GM18867 (cell line): ENCODE measurements around the gene GPBP1.
"Not testable (repeated sequence)": the region's sequence is repeated elsewhere in the genome, so short reads cannot be mapped to it uniquely, and the experiment has no call there.

Experiments
- ATAC-seq: cut with Tn5 transposase; IDR thresholded peaks from one replicate; pipeline ENCODE4 v1.9.1; 2021; ENCODE audit warnings: mild to moderate bottlenecking, moderate library complexity; ENCODE audit not compliant: unreplicated experiment

GPBP1 gene

DNA sequence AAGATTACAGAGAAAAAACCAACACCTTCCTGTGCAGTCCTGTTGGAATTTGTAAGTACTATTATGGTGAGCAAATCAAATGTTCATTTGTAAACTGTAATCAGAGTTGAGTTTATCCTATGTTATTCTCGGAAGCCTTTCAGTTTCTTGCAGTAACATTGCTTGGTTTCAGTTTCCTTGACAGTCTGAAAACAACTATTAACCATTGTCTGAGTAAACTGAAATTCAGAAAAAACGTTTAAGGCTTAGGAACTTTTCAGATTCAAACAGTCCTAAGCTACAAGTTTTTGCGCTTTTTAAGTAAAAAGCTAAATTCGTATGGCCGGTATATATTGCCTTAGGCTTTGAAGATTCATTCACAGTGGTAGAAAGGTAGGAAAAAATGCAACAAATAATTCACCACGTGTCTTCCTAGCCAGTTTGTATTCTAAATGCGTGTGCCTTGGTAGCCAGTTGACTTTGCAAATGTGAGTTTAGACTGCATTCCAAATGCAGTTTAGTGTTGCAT is 2.5 kb downstream of the GPBP1 start:
- ATAC-seq: no peak

DNA sequence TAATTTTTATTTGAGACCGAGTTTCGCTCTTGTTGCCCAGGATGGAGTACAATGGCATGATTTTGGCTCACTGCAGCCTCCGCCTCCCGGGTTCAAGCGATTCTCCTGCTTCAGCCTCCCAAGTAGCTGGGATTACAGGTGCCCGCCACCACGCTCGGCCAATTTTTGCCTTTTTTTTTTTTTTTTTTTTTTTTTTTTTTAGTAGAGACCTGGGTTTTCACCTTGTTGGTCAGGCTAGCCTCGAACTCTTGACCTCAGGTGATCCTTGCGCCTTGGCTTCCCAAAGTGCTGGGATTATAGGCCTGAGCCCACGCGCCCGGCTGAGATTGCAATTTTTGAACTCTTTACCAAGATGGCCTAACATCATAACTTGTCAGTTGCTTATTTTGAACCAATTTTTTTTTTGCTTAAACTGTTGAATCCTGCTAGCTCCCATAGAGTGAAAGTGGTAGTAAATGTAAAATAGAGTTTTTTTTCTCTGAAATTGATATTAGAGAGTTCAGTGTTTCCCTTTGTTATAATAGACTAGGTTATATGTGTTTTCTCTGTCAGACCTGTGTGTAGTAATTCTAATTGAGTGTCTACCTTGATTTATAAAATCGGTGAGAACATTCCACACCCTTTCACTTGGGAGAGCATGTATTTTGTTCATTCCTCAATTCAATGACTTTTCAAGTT is 3.8 kb downstream of the GPBP1 start:
- ATAC-seq: no peak

DNA sequence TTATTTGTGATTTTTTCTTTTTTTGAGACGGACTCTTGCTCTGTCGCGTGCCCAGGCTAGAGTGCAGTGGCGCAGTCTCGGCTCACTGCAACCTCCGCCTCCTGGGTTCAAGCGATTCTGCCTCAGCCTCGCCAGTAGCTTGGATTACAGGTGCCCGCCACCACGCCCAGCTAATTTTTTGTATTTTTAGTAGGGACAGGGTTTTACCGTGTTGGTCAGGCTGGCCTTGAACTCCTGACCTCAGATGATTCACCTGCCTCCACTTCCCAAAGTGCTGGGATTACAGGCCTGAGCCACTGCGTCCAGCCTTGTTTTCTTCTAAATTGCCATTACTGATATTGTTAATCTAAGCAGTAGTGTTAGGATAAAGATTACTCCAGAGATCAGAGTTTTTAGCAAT is 4.4 kb downstream of the GPBP1 start:
- ATAC-seq: not testable (repeated sequence)

DNA sequence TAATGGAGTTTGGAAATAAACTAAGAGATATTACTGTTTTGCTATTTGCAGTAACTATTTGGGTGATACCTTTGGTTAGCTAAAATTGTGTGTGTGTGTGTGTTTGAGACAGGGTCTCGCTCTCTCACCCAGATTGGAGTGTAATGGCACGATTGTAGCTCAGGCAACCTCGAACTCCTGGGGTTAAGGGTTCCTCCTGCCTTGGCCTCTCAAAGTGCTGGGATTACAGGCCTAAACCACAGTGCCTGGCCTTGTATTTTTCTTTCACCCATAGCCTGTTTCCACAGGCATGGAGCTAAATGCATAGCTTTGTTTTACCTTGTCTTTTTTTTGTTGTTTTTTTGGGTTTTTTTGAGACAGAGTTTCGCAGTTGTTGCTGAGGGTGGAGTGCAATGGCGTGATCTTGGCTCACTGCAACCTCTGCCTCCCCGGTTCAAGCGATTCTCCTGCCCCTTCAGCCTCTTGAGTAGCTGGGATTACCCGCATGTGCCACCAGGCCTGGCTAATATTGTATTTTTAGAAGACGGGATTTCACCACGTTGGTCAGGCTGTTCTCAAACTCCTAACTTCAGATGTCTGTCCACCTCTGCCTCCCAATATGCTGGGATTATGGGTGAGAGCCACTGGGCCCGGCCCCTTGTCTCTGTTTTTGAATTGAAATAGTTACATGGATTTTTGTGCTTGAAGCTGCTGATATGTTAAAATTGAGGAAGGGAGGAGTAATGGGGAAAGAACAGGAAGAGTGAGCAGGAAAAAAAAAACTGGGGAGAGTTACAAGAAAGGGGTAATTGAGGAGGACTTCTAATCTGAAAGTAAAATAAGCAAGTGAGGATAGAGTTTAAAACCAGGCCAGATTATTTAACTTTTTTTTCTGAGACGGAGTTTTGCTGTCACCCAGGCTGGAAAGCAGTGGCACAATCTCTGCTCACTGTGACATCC is 5.7 kb downstream of the GPBP1 start:
- ATAC-seq: no peak

DNA sequence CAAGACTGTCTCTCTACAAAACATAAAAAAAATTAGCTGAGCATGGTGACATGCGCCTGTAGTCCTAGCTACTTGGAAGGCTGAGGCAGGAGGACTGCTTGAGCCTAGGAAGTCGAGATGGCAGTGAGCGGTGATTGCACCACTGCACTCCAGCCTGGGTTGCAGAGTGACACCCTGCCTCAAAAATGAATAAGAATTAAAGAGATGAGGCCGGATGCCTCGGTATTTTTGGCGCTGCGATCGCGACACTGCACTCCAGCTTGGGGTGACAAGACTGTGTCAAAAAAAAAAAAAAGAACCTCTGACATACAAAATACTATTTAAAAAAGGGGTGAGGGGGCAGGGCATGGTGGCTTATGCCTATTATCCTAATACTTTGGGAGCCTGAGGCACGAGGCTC is 7.3 kb downstream of the GPBP1 start:
- ATAC-seq: no peak

DNA sequence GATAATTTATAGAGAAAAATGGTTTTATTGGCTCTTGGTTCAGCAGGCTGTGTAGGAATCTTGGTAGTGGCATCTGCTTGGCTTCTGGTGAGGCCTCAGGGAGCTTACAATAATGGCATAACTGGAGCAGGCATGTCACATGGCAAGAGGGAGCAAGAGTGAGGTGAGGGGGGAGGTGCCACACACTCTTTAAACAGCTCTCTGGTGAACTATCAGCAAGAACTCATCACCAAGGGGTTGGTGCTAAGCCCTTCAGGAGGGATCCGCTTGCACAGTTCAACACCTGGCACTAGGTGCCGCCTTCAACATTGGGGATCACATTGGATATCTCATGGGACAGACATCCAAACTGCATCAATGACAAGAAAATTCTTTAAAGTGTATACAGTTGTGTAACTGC is 10.5 kb downstream of the GPBP1 start:
- no peak for ATAC-seq

DNA sequence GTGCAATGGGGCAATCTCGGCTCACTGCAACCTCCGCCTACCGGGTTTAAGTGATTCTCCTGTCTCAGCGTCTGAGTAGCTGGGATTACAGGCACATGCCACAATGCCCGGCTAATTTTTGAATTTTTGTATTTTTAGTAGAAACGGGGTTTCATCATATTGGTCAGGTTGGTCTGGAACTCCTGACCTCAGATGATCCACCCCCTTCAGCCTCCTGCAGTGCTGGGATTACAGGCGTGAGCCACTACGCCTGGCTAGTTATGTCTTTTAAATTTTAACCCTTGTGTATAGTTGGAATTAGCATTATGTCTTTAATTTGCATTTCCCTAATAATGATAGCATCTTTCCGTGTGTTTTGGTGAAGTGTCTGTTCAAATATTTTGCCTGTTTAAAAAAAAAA is 11.5 kb downstream of the GPBP1 start:
- no peak for ATAC-seq

DNA sequence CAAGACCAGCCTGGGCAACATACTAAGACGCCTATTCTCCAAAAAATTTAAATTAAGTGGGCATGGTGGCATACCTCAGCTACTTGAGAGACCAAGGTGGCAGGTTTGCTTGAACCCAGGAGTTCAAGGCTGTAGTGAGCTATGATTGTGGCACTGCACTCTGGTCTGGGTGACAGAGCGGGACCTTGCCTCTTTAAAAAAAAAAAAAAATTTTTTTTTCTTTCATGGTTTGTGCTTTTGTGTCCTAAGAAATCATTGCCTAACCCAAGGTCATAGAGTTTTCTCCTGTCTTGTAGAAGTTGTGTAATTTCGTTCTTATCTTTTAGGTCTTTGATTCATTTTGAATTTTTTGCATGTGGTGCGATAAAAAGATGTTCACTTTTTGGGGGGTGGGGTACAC is 12.3 kb downstream of the GPBP1 start:
- no peak for ATAC-seq

DNA sequence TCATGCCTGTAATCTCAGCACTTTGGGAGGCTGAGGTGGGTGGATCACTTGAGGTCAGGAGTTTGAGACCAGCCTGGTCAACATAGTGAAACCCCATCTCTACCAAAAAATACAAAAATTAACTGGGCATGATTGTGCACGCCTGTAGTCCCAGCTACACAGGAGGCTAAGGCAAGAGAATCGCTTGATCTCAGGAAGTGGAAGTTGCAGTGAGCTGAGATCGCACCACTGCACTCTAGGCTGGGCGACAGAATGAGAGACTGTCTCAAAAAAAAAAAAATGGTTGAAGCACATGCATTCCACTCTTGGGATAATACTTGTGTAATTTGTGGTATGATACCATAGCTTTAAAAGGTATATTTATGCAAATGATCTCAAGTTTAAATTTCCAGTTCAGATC is 14.1 kb downstream of the GPBP1 start:
- not testable (repeated sequence) for ATAC-seq

DNA sequence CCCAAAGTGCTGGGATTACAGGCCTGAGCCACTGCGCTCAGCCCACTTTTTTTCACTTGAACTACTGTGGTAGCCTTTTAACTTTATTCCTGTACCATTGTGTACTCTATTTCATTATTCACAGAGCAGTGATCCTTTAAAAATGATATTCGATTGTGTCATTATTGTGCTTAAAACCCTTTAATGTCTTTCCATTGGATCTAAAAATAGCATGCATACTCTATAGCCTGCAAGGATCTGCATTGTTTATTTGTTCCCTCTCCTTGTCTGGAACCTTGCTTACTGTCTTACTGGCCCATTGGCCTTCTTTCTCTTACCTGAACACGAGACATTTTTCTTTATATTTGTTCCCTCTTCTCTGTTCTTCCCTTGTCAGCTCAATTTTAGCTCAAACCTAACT is 15.7 kb downstream of the GPBP1 start:
- no peak for ATAC-seq

DNA sequence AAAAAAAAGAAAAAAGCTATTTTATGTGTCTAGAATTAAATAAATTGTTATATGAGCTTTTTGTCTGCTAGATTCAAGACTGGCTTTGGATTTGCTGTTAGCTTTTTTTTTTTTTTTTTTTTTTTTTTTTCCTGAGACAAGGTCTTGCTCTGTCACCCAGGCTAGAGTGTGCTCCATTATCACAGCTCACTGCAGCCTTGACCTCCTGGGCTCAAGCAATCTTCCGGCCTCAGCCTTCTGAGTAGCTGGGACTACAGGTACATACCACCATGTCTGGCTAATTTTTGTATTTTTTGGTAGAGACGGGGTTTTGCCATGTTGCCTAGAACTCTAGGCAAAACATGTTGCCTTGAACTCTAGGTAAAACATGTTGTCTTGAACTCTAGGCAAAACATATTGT is 16.7 kb downstream of the GPBP1 start:
- ATAC-seq: no peak

DNA sequence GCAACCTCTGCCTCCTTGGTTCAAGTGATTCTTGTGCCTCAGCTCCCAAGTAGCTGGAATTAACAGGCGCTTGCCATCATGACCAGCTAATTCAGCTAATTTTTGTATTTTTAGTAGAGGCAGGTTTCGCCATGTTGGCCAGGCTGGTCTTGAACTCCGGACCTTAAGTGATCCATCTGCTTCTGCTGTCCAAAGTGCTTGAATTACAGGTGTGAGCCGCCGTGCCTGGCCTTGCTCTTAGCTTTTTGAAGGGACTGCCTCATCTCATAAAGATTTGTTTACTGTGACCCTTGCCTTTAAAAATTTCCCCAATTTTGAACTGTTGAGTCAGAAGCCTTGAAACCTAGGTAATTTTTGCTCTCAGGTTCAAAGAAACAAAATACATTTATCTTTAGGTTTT is 17.3 kb downstream of the GPBP1 start:
- ATAC-seq: no peak

DNA sequence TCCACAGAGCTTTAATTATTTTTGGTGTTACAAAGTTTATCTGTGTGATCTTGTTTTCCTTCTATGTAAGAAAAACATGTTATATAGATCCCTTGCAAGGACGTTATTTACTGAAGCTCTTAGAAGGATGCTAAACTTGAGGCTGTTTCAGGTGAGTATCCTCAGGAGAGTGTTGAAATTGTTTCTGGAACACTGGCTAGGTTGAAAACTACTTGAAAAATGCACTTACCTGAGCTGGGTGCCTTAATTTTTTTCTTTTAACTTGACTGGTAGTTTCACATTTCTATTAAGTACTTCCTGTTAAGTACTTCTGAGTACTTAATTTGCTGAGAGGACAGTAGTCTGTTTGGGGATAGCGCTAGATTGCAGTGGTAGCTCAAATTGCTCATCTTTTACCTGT is 18.1 kb downstream of the GPBP1 start:
- ATAC-seq: no peak

DNA sequence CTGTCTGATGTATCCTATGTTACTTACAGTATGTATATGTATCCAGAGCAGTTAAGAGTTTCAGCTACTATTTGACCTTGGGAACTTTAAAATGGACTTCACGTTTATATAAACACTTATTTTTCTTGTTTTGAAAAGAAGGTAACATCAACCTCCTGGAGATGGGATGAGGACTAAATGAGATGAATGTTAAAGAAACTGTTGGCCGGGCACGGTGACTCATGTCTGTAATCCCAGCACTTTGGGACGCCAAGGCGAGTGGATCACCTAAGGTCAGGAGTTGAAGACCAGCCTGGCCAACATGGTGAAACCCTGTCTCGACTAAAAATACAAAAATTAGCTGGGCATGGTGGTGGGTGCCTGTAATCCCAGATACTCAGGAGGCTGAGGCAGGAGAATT is 19.0 kb downstream of the GPBP1 start:
- ATAC-seq: not testable (repeated sequence)

DNA sequence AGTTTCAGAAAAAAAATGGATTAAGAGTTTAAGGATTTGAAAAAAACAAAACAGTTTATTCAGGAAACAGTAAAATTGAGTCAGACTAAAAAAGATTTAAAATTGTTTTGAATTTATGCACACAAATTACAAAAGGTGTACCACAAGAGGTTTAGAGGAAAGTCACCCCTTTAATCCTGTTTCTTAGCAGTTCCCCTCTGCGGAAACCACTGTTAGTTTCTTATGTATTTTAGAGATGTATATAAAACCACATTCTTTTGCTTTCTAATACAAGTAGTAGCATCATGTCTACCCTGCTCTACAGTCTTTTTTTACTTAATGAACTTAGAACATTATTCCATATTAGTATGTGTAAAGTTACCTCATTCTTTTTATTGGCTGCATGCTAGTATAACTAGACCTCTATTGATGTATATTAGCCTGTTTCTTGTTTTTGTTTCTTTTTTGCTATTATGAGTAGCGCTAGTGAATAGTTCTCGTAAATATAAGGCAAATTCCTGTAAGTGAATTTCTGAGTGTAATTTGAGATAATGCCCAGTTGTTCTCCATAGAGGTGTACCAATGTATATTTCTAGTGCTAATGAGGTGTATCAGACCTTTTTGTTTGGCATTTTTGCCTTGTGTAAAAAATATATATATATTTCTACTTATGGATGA is 20.0 kb downstream of the GPBP1 start:
- peak; percentile 72 for ATAC-seq

DNA sequence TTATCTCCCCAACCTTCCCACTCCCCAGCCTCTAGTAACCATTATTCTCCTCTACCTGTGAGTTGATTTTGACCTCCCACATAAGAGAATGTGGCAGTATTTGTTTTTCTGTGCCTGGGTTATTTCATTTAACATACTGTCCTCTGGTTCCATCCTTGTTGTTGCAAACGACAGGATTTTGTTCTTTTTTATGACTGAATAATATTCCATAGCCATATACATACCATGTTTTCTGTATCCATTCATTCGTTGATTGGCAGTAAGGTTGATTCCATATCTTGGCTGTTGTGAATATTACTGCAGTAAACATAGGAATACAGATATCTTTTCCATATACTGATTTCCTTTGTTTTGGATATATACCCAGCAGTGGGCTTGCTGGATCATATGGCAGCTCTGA is 20.8 kb downstream of the GPBP1 start:
- ATAC-seq: no peak

DNA sequence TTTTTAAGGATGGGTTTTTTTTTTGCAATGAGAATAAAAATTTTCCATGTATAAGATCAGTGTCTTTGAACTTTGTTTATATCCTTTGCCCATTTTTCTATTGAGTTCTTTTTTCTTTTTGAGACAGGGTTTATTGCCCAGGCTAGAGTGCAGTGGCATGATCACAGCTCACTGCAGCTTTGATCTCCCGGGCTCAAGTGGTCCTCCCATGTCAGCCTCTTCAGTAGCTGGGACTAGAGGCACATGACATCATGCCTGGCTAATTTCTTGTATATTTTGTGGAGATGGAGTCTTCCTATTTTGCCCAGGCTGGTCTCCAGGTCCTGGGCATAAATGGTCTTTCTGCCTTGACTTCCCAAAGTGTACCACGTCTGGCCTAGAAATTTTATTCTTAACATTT is 21.2 kb downstream of the GPBP1 start:
- no peak for ATAC-seq

DNA sequence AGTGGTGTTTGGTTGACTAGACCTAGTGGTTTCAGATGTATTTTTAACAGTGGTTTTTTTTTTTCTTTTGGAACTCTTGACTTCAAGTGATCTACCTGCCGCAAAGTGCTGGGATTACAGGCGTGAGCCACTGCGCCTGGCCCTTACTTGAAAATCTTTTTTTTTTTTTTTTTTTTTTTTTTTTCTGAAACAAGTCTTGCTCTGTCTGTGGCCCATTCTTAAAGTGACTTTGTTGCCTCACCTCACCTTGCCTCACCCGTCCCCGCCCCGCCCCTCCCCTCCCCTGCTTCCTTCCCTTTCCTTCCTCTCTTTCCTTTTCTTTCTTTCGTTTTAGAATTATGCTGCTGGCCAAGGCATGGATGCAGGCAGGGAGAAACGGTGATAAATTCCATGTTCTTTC is 26.0 kb downstream of the GPBP1 start:
- ATAC-seq: no peak

DNA sequence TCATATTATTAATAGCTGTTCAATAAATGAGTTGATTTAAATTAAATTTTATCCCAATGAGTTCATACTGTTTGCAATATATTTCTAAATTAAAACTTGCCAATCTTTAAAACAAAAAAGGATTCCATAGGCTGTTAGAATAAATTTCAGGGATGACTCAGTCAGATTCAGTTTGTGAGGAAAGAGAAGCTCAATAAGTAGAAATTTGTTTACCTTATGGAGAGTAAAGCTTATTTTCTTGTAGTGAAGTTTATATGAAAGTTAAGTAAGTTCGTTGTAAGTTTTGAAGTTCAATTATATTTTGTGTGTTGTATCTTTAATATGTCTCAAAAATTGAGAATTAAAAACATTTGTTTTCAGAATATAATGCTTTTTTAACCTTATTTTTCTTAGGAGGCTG is 29.0 kb downstream of the GPBP1 start:
- no peak for ATAC-seq

DNA sequence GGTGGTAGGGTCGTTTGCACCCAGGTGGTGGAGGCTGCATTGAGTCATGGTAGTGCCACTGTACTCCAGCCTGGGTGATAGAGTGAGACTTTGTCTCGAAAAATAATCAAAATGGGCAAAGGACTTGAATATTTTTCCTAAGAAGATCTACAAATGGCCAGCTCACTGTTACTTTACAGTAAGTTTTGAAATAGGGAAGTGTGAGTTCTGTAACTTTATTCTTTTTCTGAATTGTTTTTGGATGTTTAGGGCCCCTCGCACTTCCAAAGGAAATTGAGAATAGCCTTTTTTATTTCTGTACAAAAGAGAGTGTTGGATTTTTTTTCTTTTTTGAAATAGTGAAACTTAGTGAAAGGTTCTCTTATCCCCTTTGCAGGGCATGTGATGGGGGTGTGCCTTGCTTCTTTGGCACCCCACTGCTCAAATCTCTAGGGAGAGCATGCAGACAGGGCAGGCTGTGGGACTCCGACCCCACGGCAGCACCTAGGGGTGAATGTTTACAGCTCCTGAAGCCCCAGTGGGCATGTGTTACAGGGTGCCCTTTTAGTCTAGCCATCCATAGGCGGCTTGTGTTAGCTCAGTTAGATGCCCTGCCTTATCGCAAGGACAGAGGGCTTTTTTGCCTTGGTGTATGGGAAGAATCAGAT is 33.3 kb downstream of the GPBP1 start:
- ATAC-seq: no peak

DNA sequence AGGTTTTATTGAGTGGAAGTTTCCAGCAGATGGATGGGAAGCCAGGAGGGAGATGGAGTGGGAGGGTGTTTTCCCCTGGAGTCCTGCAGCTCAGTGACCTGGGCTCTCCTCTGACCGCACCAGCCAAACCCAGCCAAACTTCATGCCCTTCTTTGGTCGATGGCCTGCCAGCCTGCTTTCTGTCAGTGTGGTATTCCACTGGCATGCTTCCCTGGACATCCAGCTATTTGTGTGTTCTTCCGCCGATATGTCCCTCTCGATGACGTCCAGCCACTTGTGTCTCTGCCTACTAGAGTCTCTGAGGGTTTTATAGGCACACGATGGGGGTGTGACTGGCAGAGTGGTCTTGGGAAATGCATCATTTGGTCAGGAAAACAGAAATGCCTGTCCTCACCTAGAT is 33.8 kb downstream of the GPBP1 start:
- no peak for ATAC-seq
